ENCODE data around the gene LNPK.
"Not testable (repeated sequence)": the region's sequence is repeated elsewhere in the genome, so short reads cannot be mapped to it uniquely, and the experiment has no call there.

DNA sequence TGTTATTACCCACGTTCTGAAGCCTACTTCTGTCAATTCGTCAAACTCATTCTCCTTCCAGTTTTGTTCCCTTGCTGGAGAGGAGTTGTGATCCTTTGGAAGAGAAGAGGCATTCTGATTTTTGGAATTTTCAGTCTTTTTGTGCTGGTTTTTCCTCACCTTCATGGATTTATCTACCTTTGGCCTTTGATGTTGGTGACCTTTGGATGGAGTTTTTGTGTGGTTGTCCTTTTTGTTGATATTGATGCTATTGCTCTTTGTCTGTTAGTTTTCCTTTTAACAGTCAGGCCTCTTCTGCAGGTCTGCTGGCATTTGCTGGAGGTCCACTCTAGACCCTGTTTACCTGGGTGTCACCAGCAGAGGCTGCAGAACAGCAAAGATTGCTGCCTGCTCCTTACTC is 88.8 kb downstream of the LNPK start:
- TF ChIP-seq, protein P1, sequence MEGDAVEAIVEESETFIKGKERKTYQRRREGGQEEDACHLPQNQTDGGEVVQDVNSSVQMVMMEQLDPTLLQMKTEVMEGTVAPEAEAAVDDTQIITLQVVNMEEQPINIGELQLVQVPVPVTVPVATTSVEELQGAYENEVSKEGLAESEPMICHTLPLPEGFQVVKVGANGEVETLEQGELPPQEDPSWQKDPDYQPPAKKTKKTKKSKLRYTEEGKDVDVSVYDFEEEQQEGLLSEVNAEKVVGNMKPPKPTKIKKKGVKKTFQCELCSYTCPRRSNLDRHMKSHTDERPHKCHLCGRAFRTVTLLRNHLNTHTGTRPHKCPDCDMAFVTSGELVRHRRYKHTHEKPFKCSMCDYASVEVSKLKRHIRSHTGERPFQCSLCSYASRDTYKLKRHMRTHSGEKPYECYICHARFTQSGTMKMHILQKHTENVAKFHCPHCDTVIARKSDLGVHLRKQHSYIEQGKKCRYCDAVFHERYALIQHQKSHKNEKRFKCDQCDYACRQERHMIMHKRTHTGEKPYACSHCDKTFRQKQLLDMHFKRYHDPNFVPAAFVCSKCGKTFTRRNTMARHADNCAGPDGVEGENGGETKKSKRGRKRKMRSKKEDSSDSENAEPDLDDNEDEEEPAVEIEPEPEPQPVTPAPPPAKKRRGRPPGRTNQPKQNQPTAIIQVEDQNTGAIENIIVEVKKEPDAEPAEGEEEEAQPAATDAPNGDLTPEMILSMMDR (IDR thresholded peaks at IDR 0.05; ENCODE audit: low read depth, low read length) = not testable (repeated sequence)
- TF ChIP-seq POLR2A (IDR thresholded peaks at IDR 0.05; ENCODE audit: extremely low read depth, insufficient read length); MAX (IDR thresholded peaks at IDR 0.05; ENCODE audit: low read depth, low read length): not testable (repeated sequence)

All from NB4 (cell line).